NCI-H2107 (cell line): Measurements from ENCODE around the gene USP17L28.
"Not testable (repeated sequence)": the region's sequence is repeated elsewhere in the genome, so short reads cannot be mapped to it uniquely, and the experiment has no call there.

ENCODE experiments used
- DNase-seq: peaks from one replicate; lab custom pipeline; 2025; lab: John Stamatoyannopoulos, UW

Gene USP17L28, protein sequence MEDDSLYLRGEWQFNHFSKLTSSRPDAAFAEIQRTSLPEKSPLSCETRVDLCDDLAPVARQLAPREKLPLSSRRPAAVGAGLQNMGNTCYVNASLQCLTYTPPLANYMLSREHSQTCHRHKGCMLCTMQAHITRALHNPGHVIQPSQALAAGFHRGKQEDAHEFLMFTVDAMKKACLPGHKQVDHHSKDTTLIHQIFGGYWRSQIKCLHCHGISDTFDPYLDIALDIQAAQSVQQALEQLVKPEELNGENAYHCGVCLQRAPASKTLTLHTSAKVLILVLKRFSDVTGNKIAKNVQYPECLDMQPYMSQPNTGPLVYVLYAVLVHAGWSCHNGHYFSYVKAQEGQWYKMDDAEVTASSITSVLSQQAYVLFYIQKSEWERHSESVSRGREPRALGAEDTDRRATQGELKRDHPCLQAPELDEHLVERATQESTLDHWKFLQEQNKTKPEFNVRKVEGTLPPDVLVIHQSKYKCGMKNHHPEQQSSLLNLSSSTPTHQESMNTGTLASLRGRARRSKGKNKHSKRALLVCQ

DNA sequence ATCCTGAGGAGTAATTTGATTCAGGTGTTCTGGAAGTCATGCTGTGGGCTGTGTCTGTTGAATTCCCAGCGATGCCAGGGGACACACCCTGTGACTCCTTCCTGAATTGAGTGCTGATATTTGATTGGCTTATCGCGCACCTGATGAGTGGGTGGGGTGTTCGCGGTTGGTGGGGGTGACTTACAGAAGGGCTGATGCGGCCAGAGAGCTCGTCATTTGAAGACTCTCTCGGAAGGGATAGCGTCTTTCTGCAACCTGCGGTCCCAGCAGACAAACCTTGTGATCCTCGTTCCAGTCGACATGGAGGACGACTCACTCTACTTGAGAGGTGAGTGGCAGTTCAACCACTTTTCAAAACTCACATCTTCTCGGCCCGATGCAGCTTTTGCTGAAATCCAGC lies at the start of gene USP17L28:
TSS of gene USP17L28 (plus strand) at position 301 of the 400 bp plus-strand sequence. CDS start at position 301, 0 bp downstream.
- not testable (repeated sequence) for DNase-seq

GRCh38 chr4:9324191-9324590 lies 24.5 kb upstream of the USP17L28 start:
- DNase-seq, result not testable (repeated sequence)

DNA sequence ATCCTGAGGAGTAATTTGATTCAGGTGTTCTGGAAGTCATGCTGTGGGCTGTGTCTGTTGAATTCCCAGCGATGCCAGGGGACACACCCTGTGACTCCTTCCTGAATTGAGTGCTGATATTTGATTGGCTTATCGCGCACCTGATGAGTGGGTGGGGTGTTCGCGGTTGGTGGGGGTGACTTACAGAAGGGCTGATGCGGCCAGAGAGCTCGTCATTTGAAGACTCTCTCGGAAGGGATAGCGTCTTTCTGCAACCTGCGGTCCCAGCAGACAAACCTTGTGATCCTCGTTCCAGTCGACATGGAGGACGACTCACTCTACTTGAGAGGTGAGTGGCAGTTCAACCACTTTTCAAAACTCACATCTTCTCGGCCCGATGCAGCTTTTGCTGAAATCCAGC lies 23.8 kb upstream of the USP17L28 start, which contains the start of gene USP17L24:
TSS of gene USP17L24 (plus strand) at position 301 of the 400 bp plus-strand sequence. CDS start at position 301, 0 bp downstream.
- not testable (repeated sequence) for DNase-seq

- not testable (repeated sequence) for DNase-seq
Observed at GRCh38 chr4:9329611-9330010, 19.1 kb upstream of the USP17L28 start, which contains the start of gene USP17L25. Gene USP17L25, plus strand, starts transcription at chr4:9329911. Its CDS starts 0 bp downstream, at chr4:9329911.

- DNase-seq, result not testable (repeated sequence)
Observed at GRCh38 chr4:9334358-9334757, 14.3 kb upstream of the USP17L28 start, which contains the start of gene USP17L26. Gene USP17L26, plus strand, starts transcription at chr4:9334658. Its CDS starts 0 bp downstream, at chr4:9334658.

DNA sequence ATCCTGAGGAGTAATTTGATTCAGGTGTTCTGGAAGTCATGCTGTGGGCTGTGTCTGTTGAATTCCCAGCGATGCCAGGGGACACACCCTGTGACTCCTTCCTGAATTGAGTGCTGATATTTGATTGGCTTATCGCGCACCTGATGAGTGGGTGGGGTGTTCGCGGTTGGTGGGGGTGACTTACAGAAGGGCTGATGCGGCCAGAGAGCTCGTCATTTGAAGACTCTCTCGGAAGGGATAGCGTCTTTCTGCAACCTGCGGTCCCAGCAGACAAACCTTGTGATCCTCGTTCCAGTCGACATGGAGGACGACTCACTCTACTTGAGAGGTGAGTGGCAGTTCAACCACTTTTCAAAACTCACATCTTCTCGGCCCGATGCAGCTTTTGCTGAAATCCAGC lies 9.6 kb upstream of the USP17L28 start, which contains the start of gene USP17L5:
TSS of gene USP17L5 (plus strand) at position 301 of the 400 bp plus-strand sequence. CDS start at position 301, 0 bp downstream.
- DNase-seq, result not testable (repeated sequence)

- DNase-seq, result not testable (repeated sequence)
Observed at GRCh38 chr4:9343848-9344247, 4.8 kb upstream of the USP17L28 start, which contains the start of gene USP17L27. Gene USP17L27, plus strand, starts transcription at chr4:9344148. Its CDS starts 0 bp downstream, at chr4:9344148.

DNA sequence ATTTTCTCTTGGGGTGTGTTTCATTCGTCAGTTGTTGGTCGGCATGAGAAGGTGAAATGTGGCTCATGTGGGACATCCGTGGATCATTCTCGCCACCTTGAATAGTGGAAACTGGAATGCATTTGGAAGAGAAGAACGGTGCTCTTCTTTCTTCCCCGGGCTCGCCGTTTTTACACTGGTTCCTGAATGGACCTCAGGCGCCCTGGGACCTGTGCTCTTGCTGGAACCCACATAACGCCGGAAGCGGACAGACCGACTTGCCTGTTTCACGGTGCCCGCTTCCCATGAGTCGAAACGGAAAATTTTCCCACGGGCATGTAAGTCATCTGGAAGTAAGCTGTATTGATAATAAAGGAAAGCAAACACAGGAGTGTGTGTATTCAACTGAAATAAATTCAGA lies 2.2 kb downstream of the USP17L28 start:
- DNase-seq, result not testable (repeated sequence)

DNA sequence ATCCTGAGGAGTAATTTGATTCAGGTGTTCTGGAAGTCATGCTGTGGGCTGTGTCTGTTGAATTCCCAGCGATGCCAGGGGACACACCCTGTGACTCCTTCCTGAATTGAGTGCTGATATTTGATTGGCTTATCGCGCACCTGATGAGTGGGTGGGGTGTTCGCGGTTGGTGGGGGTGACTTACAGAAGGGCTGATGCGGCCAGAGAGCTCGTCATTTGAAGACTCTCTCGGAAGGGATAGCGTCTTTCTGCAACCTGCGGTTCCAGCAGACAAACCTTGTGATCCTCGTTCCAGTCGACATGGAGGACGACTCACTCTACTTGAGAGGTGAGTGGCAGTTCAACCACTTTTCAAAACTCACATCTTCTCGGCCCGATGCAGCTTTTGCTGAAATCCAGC lies 4.6 kb downstream of the USP17L28 start, which contains the start of gene USP17L29:
TSS of gene USP17L29 (plus strand) at position 301 of the 400 bp plus-strand sequence. CDS start at position 301, 0 bp downstream.
- DNase-seq, result not testable (repeated sequence)

DNA sequence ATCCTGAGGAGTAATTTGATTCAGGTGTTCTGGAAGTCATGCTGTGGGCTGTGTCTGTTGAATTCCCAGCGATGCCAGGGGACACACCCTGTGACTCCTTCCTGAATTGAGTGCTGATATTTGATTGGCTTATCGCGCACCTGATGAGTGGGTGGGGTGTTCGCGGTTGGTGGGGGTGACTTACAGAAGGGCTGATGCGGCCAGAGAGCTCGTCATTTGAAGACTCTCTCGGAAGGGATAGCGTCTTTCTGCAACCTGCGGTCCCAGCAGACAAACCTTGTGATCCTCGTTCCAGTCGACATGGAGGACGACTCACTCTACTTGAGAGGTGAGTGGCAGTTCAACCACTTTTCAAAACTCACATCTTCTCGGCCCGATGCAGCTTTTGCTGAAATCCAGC lies 14.1 kb downstream of the USP17L28 start, which contains the start of gene USP17L30:
TSS of gene USP17L30 (plus strand) at position 301 of the 400 bp plus-strand sequence. CDS start at position 301, 0 bp downstream.
- not testable (repeated sequence) for DNase-seq

DNA sequence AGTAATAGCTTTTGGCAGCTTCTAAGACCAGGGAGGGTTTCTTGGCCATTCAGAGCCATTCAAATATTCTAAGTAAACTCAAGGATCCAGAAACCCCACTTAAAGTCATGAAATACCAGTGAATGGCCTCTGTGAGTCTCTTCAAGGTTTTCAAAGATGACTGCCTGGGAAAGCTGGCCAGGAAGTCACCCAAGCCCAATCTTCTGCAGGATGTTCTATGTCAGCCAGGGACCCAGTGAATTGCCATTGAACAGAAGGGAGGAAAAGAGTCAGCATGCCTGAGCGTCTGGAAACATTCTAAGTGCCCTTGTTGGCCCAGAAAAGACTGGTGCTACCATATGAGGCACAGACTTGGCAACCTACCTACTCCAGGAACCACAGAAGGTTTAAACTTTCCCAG lies 31.2 kb downstream of the USP17L28 start:
- DNase-seq, result not testable (repeated sequence)

- not testable (repeated sequence) for DNase-seq
Observed at GRCh38 chr4:9381012-9381534, 32.4 kb downstream of the USP17L28 start.

GRCh38 chr4:9384126-9384525 lies 35.4 kb downstream of the USP17L28 start:
- DNase-seq, result no peak

DNA sequence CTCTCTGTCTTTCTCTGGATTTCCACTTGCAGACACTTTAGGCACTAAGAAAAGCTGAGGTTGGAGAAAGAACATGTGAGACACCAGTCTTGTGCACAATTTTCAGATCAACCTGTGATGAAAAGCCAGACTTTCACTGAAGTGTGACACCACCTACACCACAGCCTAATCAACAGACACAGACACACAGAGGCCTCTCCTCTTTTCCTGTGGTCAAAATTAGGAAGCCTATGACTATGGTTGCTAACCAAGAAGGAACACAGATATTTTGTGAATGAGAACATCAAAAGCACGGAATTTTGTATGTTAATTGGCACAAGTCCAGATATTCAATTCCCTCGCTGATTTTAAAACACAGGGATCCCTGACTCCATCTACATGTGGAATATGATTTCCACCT lies 40.3 kb downstream of the USP17L28 start:
- not testable (repeated sequence) for DNase-seq
